Endometrial microvascular endothelial cells (primary cell): ENCODE results near the gene SLC17A5. TPM values are rescaled to one million over a fixed set of nuclear protein-coding genes. Genes with fewer than 3 reads are reported as not detected.

Experiments used
- in situ Hi-C: cut with HindIII; loops from 2 replicates; pipeline ENCODE4 v1.10.0; 2017; ENCODE audit warnings: low sequenced_read_pairs, low pct_unique_long_range_greater_than_20kb; ENCODE audit errors: inconsistent ontology term
- total RNA-seq: library from RNA; depleted of rRNA; stranded (reverse); fragments of >200 nt; gene quantifications from one replicate; pipeline ENCODE4 v1.2.3, GENCODE V29; 2015; ENCODE audit errors: inconsistent ontology term

SLC17A5 gene
- total RNA-seq, 1 donor from 2014 or later = 15.1 TPM

- in situ Hi-C loops = no loop called here
Observed at GRCh38 chr6:73669005-73669404, 15.2 kb upstream of the SLC17A5 start.

- in situ Hi-C loops = no loop called here
Observed at GRCh38 chr6:73667798-73668197, 14.0 kb upstream of the SLC17A5 start.

- in situ Hi-C loops = no loop called here
Observed at GRCh38 chr6:73666393-73666792, 12.6 kb upstream of the SLC17A5 start.

GRCh38 chr6:73665686-73666319, 12.0 kb upstream of the SLC17A5 start:
- in situ Hi-C loops = no loop called here

- in situ Hi-C loops = no loop called here
Observed at GRCh38 chr6:73664701-73665100, 10.9 kb upstream of the SLC17A5 start.

- in situ Hi-C loops = no loop called here
Observed at GRCh38 chr6:73657201-73657600, 3.4 kb upstream of the SLC17A5 start.

- in situ Hi-C loops = no loop called here
Observed at GRCh38 chr6:73656531-73657145, 2.8 kb upstream of the SLC17A5 start.

DNA sequence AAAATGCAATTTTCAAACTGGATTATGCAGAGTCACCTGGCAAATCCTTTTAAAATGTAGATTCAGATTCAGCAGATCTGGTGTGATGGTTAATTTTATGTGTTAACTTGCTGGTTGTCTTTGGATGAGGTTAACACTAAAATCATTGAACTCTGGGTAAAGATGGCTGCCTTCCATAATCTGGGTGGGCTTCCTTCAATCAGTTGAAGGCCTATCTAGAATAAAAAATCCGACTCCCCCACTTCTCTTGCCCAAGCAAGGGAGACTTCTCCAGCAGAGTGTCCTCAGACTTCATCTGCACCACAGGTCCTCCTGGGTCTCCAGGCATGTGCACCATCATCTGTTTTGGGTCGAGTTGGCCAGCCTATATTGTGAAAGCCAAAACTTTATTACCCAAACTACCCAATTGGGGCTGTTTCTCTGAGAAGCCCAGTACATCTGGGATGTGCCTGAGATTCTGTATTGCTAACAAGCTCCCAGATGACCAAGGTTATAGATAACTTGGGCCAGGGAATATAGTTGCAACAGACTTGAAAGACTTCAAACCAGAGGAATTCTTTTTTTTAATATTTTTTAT, 1.6 kb upstream of the SLC17A5 start:
- in situ Hi-C loops = no loop called here

DNA sequence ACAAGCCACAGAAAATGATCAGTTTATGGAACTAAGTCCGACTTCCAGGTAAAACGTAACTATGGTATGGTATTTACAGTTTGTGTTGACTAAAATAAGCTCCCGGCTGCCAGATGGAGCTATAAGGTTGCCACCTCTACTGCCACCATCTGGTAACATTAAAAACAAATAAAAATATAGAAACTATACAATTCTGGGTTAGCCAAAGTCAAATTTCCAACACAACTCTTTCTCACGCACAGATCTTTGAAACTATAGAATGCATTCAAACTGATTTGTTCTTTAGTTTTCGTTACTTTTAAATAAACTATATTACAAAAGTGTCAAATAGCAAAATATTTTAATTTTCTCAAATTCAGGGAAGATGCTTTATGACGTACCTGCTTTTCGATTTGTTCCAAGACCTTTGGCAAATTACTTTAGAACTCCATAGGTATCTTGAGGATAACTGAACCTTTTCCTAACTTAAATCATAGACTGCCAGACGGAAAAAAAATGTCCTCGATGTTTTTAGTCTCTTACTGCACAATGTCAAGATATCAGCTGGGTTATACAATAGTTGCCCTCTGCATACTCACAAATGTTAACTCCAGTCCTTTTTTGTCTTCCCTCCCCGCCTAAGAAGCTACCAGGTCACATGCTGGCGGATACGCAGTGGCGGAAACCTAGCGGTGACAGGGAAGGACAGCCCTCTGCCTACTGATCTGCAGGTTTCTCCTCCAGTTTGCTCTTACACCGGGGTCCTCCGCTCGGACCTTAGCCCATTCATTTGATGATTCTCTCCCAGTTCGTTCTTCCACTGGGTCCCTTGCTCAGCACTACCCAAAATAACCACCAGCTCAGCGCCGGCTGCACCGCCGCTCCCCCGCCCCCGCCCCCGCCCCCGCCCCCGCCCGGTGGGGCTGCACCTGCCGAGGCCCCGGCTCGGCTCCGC, 888 bp downstream of the SLC17A5 start:
- in situ Hi-C loops = no loop called here

DNA sequence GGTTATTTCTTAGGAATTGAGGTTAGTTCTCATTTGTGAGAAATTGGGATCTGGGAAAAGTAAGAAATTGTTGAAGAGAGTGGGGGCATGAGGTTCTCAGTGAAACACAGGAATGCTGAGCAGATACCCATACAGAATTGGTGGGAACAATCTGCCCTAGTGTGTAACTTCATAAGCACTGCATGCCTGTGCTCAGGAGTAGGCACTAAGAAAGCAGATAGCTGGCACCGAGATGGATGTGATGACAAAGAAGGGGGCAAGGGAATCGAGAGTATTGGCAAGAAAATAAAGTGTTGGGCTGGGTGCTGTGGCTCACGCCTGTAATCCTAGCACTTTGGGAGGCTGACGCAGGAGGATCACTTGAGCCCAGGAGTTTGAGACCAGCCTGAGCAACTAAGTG, 4.0 kb downstream of the SLC17A5 start:
- in situ Hi-C loops = no loop called here

DNA sequence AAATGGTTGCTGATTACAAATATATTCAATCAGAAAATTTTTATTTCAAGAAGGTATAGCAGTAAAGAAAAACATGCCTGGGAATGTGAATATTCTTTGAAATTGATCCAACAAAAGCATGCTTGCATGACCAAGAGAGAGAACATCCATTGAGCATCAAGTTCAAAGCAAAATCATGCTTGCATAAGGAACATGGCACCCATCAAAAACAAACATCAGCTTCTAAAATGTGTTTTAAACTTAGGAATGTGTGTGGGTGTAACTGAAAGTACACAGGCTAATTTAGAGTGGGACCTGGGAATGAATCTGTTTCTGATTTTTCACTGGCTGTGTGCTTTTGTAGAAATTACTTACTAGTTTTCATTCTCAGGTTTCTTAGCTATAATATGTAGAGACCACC, 5.6 kb downstream of the SLC17A5 start:
- in situ Hi-C loops = no loop called here

GRCh38 chr6:73644941-73645591, 8.7 kb downstream of the SLC17A5 start:
- in situ Hi-C loops = no loop called here

DNA sequence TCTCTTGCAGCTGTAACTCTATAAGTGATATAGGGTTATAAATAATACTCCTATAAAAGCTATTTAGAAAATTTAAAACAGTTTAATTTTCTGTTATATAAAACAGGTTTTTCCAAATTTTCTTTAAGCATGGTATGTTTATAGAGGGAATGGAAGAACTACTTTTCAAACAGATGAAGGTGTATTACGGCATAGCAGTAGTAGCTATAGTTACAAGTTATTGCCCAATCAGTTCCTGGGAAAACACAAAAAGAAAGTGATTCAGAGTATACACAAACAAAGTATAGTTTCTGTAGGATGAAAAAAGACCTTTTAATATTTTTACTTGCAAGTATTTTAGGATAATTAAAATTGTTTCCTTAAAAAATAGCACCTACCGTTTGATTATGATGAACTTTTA, 9.8 kb downstream of the SLC17A5 start:
- in situ Hi-C loops = no loop called here

DNA sequence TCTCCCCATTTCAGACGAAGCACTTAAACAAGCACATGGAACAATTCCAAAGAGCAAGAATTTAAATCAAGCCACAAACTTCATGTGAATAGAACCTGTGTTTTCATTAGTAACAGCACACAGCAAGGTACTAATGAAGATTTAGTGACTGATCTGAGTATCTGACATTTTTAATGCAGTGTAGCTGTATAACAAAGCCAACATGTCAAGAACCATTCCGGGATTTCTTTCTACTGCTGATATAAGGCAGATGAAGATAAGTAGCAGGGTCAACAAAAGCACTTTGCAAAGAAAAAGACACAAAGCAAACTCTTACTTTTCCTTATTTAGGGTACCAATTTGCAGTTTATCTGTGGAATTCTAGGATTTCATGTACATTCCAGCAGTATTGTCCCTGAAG, 11.3 kb downstream of the SLC17A5 start:
- in situ Hi-C loops = no loop called here

DNA sequence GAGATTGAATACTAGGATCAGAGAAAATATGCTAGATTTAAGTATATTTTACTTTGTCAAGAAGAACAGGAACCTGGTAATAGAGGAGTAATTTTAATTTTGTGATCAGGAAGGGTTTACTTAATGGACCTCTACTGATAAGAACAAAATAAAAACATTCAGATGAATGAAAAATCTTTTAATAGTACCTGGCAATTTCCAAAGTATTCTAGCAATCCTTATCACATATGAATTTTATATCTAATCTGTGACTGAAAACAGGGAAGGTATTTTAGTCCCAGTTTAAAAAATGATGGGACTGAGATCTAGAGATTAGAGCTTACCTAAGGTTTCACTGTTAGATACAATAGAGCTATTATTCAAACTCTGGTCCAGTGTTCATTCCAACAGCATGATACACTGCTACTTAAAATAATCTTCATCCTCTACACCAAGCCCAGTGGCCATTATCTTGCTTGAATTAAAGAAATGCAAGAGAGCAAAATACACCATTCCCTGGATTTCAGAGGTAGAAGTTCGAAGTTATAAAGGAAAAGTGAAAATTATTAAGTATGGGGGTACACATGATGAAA, 13.5 kb downstream of the SLC17A5 start:
- in situ Hi-C loops = no loop called here

GRCh38 chr6:73639040-73639439, 14.8 kb downstream of the SLC17A5 start:
- in situ Hi-C loops = no loop called here

DNA sequence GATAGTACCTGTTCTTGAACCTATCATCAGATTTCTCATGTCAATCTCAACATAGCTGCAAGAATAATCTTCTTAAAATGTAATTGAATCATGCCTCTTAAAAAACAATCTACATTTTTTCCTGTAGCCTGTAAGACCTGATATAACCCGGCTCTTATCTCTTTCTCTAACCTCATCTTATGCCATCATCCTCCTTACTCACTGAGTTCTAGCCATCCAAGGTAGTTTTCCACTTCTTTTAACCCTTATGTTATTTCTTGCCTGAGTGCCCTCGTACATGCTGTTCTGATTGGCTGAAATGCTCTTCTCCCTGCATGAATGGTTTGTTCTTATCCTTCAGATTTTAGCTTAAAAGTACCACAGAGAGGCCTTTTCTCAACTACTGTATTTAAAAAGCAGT, 16.4 kb downstream of the SLC17A5 start:
- in situ Hi-C loops = no loop called here

DNA sequence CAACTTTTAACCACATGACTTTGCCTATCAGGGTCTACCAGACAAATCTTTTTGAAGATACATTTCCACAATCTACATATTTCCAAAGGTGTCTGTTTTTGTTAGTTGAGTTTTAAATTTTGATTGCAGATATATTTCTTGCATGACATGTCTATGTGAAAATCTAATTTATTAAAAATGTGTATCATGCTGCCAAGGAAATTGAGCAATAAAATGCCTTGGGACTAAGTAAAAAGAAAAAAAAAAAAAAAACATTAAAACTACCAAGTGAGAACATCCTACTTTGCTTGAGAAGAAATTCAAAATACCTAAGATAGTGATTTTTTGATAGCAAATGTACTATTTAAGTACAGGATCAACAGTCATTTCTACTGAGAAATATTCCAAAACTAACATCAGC, 17.7 kb downstream of the SLC17A5 start:
- in situ Hi-C loops = no loop called here

DNA sequence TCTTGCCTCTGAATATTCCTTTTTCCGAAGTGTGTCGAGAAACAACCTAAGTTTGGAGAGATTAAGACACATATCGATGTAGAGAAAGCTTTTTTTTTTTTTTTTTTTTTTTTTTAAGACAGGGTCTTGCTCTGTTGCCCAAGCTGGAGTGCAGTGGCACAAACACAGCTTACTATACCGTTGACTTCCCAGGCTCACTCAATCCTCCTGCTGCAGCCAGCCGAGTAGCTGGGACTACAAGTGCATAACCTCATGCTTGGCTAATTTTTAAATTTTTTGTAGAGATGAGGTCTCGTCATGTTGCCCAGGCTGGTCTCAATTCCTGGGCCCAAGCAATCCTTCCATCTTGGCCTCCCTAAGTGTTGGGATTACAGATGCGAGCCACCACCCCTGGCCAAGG, 21.4 kb downstream of the SLC17A5 start:
- in situ Hi-C loops = no loop called here
